HG03469 (cell line): ENCODE results near the gene TTI1.

Experiments
- ATAC-seq: cut with Tn5 transposase; IDR thresholded peaks from one replicate; pipeline ENCODE4 v1.9.1; 2021; ENCODE audit warnings: mild to moderate bottlenecking, moderate library complexity, moderate number of reproducible peaks; ENCODE audit not compliant: unreplicated experiment

TTI1 gene

DNA sequence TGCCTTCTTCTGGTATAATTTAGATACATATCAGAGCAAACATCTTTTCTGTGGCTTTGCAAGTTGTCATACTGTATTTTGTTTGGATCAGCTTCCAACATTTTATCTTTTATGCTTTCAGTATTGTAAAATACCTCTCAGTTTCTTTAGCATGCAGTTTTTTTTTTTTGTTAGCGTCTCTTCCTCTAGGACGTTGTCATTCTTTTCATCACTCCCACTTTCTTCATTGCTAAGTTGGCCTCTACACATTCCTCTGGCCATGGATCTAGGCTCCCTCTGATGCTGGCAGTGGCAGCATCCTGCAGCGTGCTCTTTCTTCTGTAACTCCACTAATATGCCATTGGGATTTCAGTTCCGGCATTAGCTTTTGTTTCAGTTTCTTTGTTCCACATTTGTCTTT is 22.0 kb upstream of the TTI1 start:
- no peak for ATAC-seq

GRCh38 chr20:38054647-38055046 is 21.4 kb upstream of the TTI1 start:
- no peak for ATAC-seq

- no peak for ATAC-seq
Measured at GRCh38 chr20:38052870-38053269, 19.6 kb upstream of the TTI1 start.

- no peak for ATAC-seq
Measured at GRCh38 chr20:38050686-38051085, 17.4 kb upstream of the TTI1 start.

DNA sequence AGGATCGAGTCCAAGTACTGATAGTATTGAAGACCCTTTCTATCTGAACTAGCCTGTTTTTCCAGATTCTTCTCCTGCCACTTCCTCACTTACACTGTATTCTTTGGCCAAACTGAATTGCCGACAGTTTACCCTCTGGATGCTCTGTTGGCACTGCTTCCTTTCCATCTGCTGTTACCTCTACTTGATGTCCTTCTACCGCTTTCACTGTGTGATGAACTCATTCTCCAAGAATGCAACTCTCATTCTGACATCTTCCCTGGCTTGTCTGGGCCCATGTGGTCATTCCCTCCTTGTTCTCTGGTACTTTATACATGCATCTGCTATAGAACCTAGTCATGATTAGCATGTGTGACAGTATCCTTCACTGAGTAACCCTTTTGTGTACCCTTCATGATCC is 16.5 kb upstream of the TTI1 start:
- no peak for ATAC-seq

GRCh38 chr20:38046572-38046971 is 13.3 kb upstream of the TTI1 start:
- no peak for ATAC-seq

DNA sequence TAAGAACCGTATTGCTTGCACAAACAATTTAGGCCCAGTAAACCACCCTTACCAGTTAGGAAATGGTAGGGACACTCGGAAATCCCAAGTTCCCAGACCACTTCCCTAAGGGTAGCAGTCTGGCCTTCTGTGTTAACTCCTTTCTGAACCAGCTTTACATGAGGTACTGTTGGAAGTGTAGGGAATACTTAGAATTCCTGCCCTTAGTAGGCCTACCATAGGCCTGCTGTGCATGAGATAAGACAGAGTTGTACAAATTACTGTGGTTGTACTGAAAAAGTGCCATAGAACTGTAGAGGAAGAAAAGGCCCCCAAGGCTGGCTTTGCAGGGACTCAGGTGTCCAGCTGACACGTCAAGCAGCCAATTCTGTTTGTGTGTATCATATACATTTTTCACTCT is 11.4 kb upstream of the TTI1 start:
- no peak for ATAC-seq

GRCh38 chr20:38043512-38044300 is 10.4 kb upstream of the TTI1 start:
- ATAC-seq = no peak

DNA sequence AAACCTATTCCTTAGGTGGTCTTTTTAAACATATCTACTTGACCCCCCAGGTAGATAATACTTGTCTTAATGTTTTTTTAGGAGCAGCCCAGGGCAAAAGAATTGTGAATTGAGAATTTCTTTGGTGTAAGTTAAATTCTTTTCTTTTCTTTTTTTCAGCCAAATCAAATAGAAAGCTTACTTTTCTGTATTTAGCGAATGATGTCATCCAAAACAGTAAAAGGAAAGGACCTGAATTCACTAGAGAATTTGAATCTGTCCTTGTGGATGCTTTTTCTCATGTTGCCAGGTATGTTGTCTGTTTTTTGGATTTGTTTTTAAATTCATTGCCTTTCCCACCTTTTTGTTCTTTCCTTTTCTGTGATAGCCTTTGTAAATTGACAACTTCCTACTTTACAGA is 7.0 kb upstream of the TTI1 start:
- ATAC-seq = no peak

DNA sequence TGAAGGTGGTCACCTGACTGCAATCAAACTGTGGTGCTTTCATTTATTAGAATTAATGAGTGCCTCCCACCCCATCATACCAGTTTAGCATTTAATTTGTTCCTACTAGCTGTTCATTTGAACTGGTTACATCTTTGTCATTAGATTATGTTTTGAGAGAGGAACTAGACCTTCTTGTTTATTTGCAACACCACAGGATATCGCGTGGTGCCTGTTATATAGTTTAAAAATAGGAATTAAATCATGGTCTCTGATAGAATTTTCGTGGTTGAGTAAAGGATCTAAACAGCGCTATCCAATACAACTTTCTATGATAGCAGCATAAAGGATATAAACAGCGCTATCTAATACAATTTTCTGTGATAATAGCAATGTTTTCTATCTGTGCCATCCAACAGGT is 3.1 kb upstream of the TTI1 start:
- no peak for ATAC-seq

GRCh38 chr20:38034961-38035360 is 1.7 kb upstream of the TTI1 start:
- no peak for ATAC-seq

DNA sequence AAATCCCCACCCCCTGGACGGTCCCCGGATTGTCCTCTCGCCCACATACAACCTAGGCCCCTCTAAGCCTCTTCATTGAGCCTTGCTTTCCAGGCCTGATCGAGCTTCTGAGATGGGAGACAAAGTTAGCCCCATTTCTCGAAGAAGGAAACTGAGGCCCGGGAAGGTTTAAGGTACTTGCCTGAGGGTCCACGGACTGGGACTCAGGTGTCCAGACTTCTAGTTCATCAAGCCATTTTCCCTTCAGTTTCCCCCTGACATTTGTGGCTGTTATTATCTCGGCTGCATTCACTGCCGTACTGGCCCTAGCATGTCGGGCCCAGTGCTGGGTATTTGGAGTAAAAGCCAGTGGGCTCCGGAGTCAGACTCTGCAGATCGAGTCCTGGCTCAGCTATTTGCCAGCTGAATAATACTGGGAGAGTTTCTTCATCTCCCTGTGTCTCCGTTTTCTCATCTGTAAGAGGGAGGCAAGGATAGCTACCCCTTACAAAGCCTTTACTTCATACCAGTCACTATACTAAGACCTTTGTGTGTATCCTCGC is 923 bp upstream of the TTI1 start:
- ATAC-seq = no peak

DNA sequence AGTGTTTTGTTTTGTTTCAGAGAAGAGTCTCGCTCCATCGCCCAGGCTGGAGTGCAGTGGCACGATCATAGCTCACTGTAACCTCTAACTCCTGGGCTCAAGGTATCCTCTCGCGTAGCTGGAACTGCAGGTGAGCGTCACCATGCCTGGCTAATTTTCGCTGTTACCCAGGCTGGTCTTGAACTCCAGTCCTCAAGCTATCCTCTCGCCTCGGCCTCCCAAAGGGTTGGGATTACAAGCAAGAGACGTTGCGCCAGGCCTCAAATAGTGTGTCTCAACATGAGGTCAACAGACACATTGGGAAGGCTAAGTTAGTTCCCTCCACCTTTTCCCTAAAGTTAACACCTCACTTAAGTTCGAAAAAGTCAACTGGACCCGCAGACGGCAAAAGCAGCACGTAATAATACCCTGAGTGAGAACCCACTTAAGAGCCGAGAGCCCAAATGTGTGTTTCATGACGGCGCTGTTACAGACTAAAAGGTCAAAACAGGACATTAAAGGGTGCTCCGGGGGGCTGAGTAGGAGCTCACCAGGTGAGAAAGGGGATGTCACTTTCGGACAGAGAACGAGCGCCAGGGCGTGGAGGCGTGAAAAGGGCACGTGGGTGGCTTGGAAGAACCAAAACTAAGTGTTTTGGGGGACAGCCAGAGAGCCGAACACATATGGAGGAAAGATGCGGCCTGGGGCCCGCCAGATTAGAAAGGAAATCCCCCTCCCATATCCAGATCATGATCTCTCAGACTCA is 499 bp downstream of the TTI1 start:
- peak; percentile 32 for ATAC-seq

- ATAC-seq = no peak
Measured at GRCh38 chr20:38031957-38032356, 1.3 kb downstream of the TTI1 start.

GRCh38 chr20:38029453-38029852 is 3.8 kb downstream of the TTI1 start:
- no peak for ATAC-seq

DNA sequence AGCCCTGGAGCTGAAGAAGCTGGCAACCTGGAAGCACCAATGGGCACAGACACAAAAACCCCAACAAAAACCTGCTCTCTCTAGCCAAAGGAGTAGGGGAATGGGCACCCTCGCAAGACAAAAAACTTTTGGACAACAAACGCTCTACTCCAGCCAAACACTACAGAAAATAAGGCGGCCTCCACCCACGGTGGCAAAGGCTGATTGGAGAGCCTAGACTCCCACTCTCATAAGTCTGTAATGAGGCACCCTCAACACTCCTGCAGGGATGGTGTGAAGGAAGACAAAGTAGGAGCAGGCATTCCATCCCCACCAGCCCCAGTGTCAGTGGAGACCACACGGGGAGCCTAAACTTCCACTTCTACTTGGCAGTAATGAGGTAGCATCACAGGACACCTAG is 8.8 kb downstream of the TTI1 start:
- ATAC-seq = no peak

DNA sequence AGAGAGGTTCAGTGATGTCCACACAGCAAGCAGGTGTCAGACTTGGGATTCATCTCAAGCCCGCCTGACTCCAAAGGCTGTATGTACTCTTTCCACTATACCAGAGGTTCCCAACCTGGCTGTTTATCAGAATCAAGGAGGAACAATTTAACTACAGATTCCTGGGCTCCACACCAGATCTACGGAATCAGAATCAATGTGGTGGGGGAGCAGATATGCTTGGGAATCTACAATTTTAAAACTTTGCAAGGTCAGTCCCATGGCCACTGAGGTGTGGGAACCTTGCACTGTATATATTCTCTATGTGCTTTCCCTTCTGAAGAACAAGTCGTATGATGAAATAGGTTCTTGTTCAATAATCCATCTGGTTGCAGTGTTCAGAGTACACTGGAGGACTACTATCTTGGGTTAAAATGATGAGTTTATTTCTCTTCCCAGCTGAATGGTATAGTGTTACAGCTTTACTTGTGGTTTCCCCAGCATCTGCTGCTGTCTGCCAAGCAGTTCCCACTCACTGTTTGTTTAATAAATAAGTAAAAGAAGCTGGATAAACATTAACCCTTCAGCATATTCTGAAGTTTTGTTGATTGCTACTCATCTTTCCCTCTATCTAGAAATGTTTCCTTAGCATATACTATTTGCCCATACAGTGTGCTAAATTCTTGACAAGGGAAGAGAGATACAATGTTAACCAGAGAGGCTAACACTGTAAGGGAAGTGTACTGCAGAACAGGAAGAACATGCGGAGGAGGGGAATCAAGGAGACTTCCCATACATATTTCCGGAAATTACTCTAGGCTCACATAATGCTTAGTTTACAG is 9.9 kb downstream of the TTI1 start:
- ATAC-seq = no peak

- ATAC-seq = no peak
Measured at GRCh38 chr20:38021087-38021772, 12.0 kb downstream of the TTI1 start.

- no peak for ATAC-seq
Measured at GRCh38 chr20:38018385-38018784, 14.9 kb downstream of the TTI1 start.

GRCh38 chr20:38017959-38018358 is 15.3 kb downstream of the TTI1 start:
- no peak for ATAC-seq

- ATAC-seq = no peak
Measured at GRCh38 chr20:38013887-38014286, 19.4 kb downstream of the TTI1 start.
